ENCODE data around the gene LMO1.

Gene LMO1

DNA sequence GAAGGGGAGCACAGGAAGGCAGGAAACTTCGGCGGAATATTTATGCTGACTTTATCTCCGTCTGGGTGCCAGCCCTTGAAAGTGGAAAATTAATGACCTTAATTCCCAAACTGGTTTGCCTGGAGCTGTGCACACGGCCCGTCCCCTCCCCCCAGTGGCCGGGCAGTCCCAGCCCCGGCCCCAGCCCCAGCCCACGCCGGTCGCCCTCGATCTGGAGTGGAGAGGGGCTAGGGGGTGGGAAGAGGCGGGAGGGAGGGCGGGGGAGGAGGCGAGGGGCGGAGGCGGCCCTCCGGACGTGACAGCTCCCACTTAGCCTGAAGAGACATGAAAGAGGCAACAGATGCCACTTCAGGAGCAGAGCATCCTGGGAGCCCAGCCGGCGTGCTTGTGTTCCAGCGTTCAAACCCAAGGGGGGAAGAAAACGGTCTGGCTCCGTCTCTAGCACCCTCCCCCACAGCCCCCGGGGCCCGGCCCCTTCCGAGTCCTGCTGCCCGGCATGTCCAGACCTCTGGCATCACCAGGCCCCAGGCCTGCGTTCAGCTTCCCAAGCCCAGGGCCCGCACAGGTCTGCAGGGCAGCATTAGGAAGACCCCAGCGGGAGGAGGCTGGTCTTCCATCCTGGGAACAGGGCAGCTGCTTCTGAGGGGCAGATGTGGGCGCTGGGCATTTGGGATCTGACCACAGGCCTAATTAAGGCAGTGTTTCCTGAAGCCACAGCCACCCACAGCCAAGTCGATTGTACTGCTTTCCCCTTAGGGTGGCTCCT, 20.0 kb upstream of the LMO1 start:
- Histone ChIP-seq H3K4me1 (ENCODE audit: control insufficient read depth, low read length) (no peaks in the 10 kb centered on the region), H3F3A (ENCODE audit: control insufficient read depth, insufficient read depth) (no peaks in the 10 kb centered on the region), H3K79me2 (ENCODE audit: control insufficient read depth, low read length) (no peaks in the 10 kb centered on the region), H3K9me2 (replicated peaks; ENCODE audit: control insufficient read depth, low read length) (no peaks in the 10 kb centered on the region), H3K9me3 (ENCODE audit: control insufficient read depth, insufficient read depth, low read length) (no peaks in the 10 kb centered on the region), H3K4me3 (ENCODE audit: low read length) (no peak overlapping the region), H3K27me3 (ENCODE audit: control insufficient read depth, low read length) (no peaks in the 10 kb centered on the region), H3K27ac (ENCODE audit: low read depth, low read length) (no peak overlapping the region), H4K20me1 (ENCODE audit: control insufficient read depth, insufficient read depth, low read depth, low read length) (no peaks in the 10 kb centered on the region), H3K4me2 (ENCODE audit: low read length) (no peak overlapping the region), H3K36me3 (ENCODE audit: control insufficient read depth, low read length) (no peaks in the 10 kb centered on the region)
- TF ChIP-seq, protein P1, sequence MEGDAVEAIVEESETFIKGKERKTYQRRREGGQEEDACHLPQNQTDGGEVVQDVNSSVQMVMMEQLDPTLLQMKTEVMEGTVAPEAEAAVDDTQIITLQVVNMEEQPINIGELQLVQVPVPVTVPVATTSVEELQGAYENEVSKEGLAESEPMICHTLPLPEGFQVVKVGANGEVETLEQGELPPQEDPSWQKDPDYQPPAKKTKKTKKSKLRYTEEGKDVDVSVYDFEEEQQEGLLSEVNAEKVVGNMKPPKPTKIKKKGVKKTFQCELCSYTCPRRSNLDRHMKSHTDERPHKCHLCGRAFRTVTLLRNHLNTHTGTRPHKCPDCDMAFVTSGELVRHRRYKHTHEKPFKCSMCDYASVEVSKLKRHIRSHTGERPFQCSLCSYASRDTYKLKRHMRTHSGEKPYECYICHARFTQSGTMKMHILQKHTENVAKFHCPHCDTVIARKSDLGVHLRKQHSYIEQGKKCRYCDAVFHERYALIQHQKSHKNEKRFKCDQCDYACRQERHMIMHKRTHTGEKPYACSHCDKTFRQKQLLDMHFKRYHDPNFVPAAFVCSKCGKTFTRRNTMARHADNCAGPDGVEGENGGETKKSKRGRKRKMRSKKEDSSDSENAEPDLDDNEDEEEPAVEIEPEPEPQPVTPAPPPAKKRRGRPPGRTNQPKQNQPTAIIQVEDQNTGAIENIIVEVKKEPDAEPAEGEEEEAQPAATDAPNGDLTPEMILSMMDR (IDR thresholded peaks at IDR 0.05; ENCODE audit: low read depth, low read length, poor library complexity, severe bottlenecking), result no peak
- no peak for TF ChIP-seq EZH2phosphoT487 (IDR thresholded peaks at IDR 0.05; ENCODE audit: borderline replicate concordance, low read length)

DNA sequence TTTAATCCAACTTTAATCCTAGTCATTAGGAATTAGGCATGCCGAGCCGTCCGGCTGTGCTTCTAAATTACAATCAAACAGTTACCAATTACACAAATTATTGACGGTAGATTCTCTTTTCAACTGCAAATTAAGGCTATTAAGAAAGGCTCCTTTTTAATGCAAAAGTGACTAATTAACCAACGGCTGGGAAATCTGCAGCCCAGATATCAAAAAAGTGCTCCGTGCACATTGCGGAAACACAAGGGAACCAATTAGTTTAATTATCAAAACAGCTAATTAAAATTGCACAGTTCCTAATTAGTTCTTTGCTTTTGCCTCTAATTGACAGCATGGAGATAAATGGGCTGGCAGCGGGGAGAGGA, 19.4 kb upstream of the LMO1 start:
- Histone ChIP-seq H3K9me3 (ENCODE audit: control insufficient read depth, insufficient read depth, low read length) (no peaks in the 10 kb centered on the region), H3K4me1 (ENCODE audit: control insufficient read depth, low read length) (no peaks in the 10 kb centered on the region), H3K36me3 (ENCODE audit: control insufficient read depth, low read length) (no peaks in the 10 kb centered on the region), H3F3A (ENCODE audit: control insufficient read depth, insufficient read depth) (no peaks in the 10 kb centered on the region), H4K20me1 (ENCODE audit: control insufficient read depth, insufficient read depth, low read depth, low read length) (no peaks in the 10 kb centered on the region), H3K79me2 (ENCODE audit: control insufficient read depth, low read length) (no peaks in the 10 kb centered on the region), H3K27me3 (ENCODE audit: control insufficient read depth, low read length) (no peaks in the 10 kb centered on the region), H3K4me2 (ENCODE audit: low read length) (no peak overlapping the region), H3K27ac (ENCODE audit: low read depth, low read length) (no peak overlapping the region), H3K4me3 (ENCODE audit: low read length) (no peak overlapping the region), H3K9me2 (replicated peaks; ENCODE audit: control insufficient read depth, low read length) (no peaks in the 10 kb centered on the region)
- TF ChIP-seq, protein P1 (IDR thresholded peaks at IDR 0.05; ENCODE audit: low read depth, low read length, poor library complexity, severe bottlenecking), result no peak
- TF ChIP-seq EZH2phosphoT487 (IDR thresholded peaks at IDR 0.05; ENCODE audit: borderline replicate concordance, low read length), result no peak

- TF ChIP-seq, protein P1 (IDR thresholded peaks at IDR 0.05; ENCODE audit: low read depth, low read length, poor library complexity, severe bottlenecking), result no peak
- no peak for TF ChIP-seq EZH2phosphoT487 (IDR thresholded peaks at IDR 0.05; ENCODE audit: borderline replicate concordance, low read length)
- no peak overlapping the region for H3K27ac ChIP-seq (ENCODE audit: low read depth, low read length)
- no peaks in the 10 kb centered on the region for H3F3A ChIP-seq (ENCODE audit: control insufficient read depth, insufficient read depth)
- H3K4me3 ChIP-seq (ENCODE audit: low read length), result no peak overlapping the region
- H3K79me2 ChIP-seq (ENCODE audit: control insufficient read depth, low read length), result no peaks in the 10 kb centered on the region
- no peaks in the 10 kb centered on the region for H4K20me1 ChIP-seq (ENCODE audit: control insufficient read depth, insufficient read depth, low read depth, low read length)
- H3K4me2 ChIP-seq (ENCODE audit: low read length), result no peak overlapping the region
- H3K9me3 ChIP-seq (ENCODE audit: control insufficient read depth, insufficient read depth, low read length), result no peaks in the 10 kb centered on the region
- no peaks in the 10 kb centered on the region for H3K36me3 ChIP-seq (ENCODE audit: control insufficient read depth, low read length)
- H3K4me1 ChIP-seq (ENCODE audit: control insufficient read depth, low read length), result no peaks in the 10 kb centered on the region
- no peaks in the 10 kb centered on the region for H3K27me3 ChIP-seq (ENCODE audit: control insufficient read depth, low read length)
- no peaks in the 10 kb centered on the region for H3K9me2 ChIP-seq (replicated peaks; ENCODE audit: control insufficient read depth, low read length)
These were observed 19.0 kb upstream of the LMO1 start for GRCh38 chr11:8282631-8283030.
